PC-9 (cell line): ENCODE measurements around the gene PLEKHJ1. TPM values are rescaled to one million over a fixed set of nuclear protein-coding genes. Genes with fewer than 3 reads are reported as not detected.

Experiments used
- BruUV-seq: library from RNA; stranded (reverse); fragments of 400-500 nt; replicated peaks from 2 replicates; lab custom pipeline; 2021; lab: Mats Ljungman, UMichigan
- CTCF ChIA-PET: fragments of 300-600 bp; sonication (Branson Sonifier 250); formaldehyde crosslinking; loops from one replicate; lab custom pipeline; 2022; ENCODE audit warnings: antibody characterized with exemption; lab: Charles Lee
- POLR2A ChIA-PET: fragments of 300-600 bp; sonication (Branson Sonifier 250); formaldehyde crosslinking; loops from one replicate; lab custom pipeline; 2022; ENCODE audit warnings: antibody characterized with exemption; ENCODE audit not compliant: unreplicated experiment; lab: Charles Lee
- DNase-seq, 2 experiments: peaks; one replicate each; pipeline versions ENCODE4 v3.0.0 to v3.0.0-alpha.2; 2015 to 2022; ENCODE audit warnings: mixed read lengths in 1 of 2
- H2AFZ ChIP-seq: fragments of 200-600 bp; sonication (generic); 2 replicates; pipeline ENCODE4 v1.8.1; 2017; ENCODE audit warnings: antibody characterized with exemption
- H3F3A ChIP-seq: fragments of 200-600 bp; sonication (generic); 2 replicates; pipeline ENCODE4 v1.8.1; 2017; ENCODE audit warnings: antibody characterized with exemption, mild to moderate bottlenecking, low read depth; ENCODE audit not compliant: insufficient read depth
- H3K27ac ChIP-seq: fragments of 200-600 bp; sonication (generic); 2 replicates; pipeline ENCODE4 v1.6.1; 2016; ENCODE audit warnings: mixed run types
- H3K27me3 ChIP-seq: fragments of 200-600 bp; sonication (generic); 2 replicates; pipeline ENCODE4 v1.6.1; 2016; ENCODE audit warnings: low read depth, mixed run types; ENCODE audit not compliant: insufficient read depth
- H3K36me3 ChIP-seq: fragments of 200-600 bp; sonication (generic); 2 replicates; pipeline ENCODE4 v1.6.1; 2016; ENCODE audit warnings: low read depth, mixed run types
- H3K4me1 ChIP-seq: fragments of 200-600 bp; sonication (generic); replicated peaks from 2 replicates; pipeline ENCODE4 v1.6.1; 2016; ENCODE audit warnings: mixed run types; ENCODE audit not compliant: insufficient read depth
- H3K4me2 ChIP-seq: fragments of 200-600 bp; sonication (generic); 2 replicates; pipeline ENCODE4 v1.6.1; 2017; ENCODE audit warnings: mixed run types
- H3K4me3 ChIP-seq: fragments of 200-600 bp; sonication (generic); 2 replicates; pipeline ENCODE4 v1.6.1; 2016; ENCODE audit warnings: mixed run types
- H3K79me2 ChIP-seq: fragments of 200-600 bp; sonication (generic); 2 replicates; pipeline ENCODE4 v1.6.1; 2017; ENCODE audit warnings: low read depth, mixed run types
- H3K9me2 ChIP-seq: fragments of 200-600 bp; sonication (generic); 2 replicates; pipeline ENCODE4 v1.8.1; 2017; ENCODE audit warnings: mild to moderate bottlenecking; ENCODE audit not compliant: insufficient read depth
- H3K9me3 ChIP-seq: fragments of 200-600 bp; sonication (generic); 2 replicates; pipeline ENCODE4 v1.8.1; 2016; ENCODE audit warnings: low read depth; ENCODE audit not compliant: insufficient read depth
- H4K20me1 ChIP-seq: fragments of 200-600 bp; sonication (generic); 2 replicates; pipeline ENCODE4 v1.8.1; 2017; ENCODE audit not compliant: insufficient read depth
- EZH2 ChIP-seq: fragments of 200-600 bp; sonication (generic); IDR thresholded peaks from 2 replicates; pipeline ENCODE4 v1.8.0; 2017; ENCODE audit warnings: antibody characterized with exemption, low read depth
- intact Hi-C: fragments of 100-400 bp; cut with micrococcal nuclease; formaldehyde crosslinking; loops from one replicate; pipeline ENCODE4 v1.10.0; 2022; ENCODE audit not compliant: unreplicated experiment
- total RNA-seq: library from RNA; stranded (reverse); gene quantifications from 2 replicates; pipeline ENCODE4 v1.2.3, GENCODE V29; 2021
- TF ChIP-seq, protein P1 (sequence below): fragments of 200-600 bp; sonication (generic); conservative IDR thresholded peaks from 2 replicates; pipeline ENCODE4 v1.6.1; 2017; ENCODE audit warnings: mixed run types, antibody characterized with exemption, mild to moderate bottlenecking, moderate library complexity

The PLEKHJ1 gene
- total RNA-seq, 1 experiment from 2014 or later = 38.6 TPM

DNA sequence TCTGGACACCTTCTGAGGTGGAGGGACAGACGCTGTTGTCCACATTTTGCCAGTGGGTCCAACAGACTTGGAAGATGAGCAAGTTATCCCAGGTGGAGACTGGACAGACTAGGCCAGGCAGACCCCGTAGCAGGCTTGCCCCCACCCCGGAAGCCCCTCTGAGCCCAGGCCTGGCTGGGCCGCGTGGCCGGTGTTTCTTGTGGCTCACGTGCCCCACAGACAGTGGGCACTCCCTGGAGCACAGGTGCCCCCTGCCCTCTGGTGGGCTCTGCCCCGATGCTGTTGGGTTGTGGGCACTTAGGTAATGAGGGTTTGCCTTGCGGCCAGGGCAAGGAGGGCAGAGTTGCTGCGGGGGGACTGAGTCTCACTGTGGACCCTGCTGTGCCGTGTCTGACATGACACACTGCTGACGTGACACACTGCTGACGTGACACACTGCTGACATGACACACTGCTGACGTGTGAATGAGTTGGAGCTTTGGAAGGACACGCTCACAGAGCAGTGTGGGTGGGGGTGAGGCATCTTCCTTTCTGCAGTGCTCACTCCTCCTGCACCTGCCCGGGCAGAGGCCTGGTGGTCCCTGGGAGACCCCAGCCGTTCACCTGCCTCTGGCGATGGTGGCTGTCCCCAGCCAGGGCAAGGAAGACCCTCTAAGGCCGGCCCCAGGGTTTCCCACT, 47.3 kb downstream of the PLEKHJ1 start:
- intact Hi-C loops = no loop called here

DNA sequence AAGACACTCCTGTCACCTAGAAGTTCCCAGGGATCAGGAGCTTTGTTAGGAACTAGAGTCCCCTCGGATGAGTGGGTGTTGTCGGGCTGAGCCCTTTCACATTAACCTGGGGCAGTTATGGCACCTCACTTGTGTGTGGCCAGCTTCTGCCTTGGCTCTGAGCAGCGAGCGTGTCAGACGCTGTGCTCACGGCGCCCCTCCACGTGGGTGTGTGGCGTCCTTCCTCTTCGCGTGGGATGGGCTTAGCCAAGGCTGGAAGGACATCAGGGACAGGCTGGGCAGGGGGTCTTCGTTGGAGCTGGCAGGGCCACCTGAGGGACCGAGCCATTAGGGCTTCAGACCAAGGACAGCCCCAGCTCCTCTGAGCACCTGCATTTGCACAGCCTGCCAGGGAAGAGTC, 49.0 kb downstream of the PLEKHJ1 start:
- Histone ChIP-seq H3K27me3 (no peaks in the 10 kb centered on the region), H3K4me3 (no peak overlapping the region), H3K79me2 (no peaks in the 10 kb centered on the region), H3K27ac (no peak overlapping the region), H3K4me1 (no peaks in the 10 kb centered on the region), H3K4me2 (no peak overlapping the region), H4K20me1 (no peaks in the 10 kb centered on the region), H3K9me3 (no peaks in the 10 kb centered on the region), H3K9me2 (no peaks in the 10 kb centered on the region), H3F3A (no peaks in the 10 kb centered on the region), H3K36me3 (no peaks in the 10 kb centered on the region), H2AFZ (no peak overlapping the region)
- TF ChIP-seq, protein P1, sequence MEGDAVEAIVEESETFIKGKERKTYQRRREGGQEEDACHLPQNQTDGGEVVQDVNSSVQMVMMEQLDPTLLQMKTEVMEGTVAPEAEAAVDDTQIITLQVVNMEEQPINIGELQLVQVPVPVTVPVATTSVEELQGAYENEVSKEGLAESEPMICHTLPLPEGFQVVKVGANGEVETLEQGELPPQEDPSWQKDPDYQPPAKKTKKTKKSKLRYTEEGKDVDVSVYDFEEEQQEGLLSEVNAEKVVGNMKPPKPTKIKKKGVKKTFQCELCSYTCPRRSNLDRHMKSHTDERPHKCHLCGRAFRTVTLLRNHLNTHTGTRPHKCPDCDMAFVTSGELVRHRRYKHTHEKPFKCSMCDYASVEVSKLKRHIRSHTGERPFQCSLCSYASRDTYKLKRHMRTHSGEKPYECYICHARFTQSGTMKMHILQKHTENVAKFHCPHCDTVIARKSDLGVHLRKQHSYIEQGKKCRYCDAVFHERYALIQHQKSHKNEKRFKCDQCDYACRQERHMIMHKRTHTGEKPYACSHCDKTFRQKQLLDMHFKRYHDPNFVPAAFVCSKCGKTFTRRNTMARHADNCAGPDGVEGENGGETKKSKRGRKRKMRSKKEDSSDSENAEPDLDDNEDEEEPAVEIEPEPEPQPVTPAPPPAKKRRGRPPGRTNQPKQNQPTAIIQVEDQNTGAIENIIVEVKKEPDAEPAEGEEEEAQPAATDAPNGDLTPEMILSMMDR = no peak
- TF ChIP-seq EZH2 = no peak
- ChIA-PET CTCF (no interaction called here), POLR2A (no interaction called here)
- DNase-seq = no peak
- BruUV-seq = no TSS peak
- intact Hi-C loops = no loop called here

More for the DNA sequence above, 47.3 kb downstream of the PLEKHJ1 start:
- Histone ChIP-seq H3F3A (no peaks in the 10 kb centered on the region), H3K4me1 (no peaks in the 10 kb centered on the region), H2AFZ (no peak overlapping the region), H3K27me3 (no peaks in the 10 kb centered on the region), H3K4me2 (no peak overlapping the region), H3K36me3 (no peaks in the 10 kb centered on the region), H4K20me1 (no peaks in the 10 kb centered on the region), H3K9me2 (no peaks in the 10 kb centered on the region), H3K27ac (no peak overlapping the region), H3K79me2 (no peaks in the 10 kb centered on the region), H3K4me3 (no peak overlapping the region), H3K9me3 (no peaks in the 10 kb centered on the region)
- POLR2A ChIA-PET = no interaction called here
- no peak for TF ChIP-seq EZH2
- TF ChIP-seq, protein P1 = no peak
- BruUV-seq = no TSS peak
- CTCF ChIA-PET = no interaction called here
- no peak for DNase-seq

DNA sequence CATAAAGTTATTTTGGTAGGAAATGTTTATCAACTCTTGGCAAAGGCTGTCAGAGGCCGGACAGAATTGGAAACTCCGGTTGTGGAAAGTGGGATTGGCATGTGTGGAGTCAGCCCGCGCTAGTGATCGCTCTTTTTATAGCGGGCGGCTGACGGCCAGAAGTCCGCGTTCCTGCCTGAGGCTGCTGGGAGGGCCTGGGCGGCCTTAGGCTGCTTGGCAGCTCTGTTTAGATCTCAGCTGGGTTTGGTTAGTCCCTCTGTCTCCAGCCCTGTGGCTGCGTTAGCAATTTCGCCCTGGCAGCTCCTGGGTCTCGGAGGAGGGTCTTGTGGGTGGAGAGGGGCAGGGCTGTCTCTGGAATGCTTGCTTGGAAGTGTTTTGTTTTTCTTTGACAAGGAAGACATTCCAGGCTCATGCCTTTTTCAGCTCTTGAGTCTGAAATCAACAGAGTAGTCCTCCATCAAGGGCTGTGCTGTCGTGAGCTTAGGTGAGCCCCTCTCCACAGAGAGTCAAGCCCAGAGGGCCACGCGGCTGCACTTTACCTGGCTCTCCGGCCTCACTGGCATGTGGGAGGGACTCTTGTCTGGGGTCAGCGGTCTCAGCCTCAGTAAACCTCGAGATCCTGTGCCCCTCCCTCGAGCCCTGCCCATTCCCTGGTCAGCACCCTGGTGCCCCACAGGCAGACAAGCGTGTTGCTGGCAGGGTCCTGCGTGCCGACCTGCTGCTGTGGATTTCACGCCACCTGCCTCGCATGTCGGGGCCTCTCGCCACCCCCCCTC, 49.9 kb downstream of the PLEKHJ1 start:
- TF ChIP-seq, protein P1 = no peak
- TF ChIP-seq EZH2 = no peak
- Histone ChIP-seq H3K27me3 (no peaks in the 10 kb centered on the region), H3F3A (no peaks in the 10 kb centered on the region), H3K79me2 (no peaks in the 10 kb centered on the region), H3K4me2 (no peak overlapping the region), H4K20me1 (no peaks in the 10 kb centered on the region), H3K9me3 (no peaks in the 10 kb centered on the region), H2AFZ (no peak overlapping the region), H3K4me1 (no peaks in the 10 kb centered on the region), H3K9me2 (no peaks in the 10 kb centered on the region), H3K36me3 (no peaks in the 10 kb centered on the region), H3K4me3 (no peak overlapping the region), H3K27ac (no peak overlapping the region)
- BruUV-seq = no TSS peak
- CTCF ChIA-PET = interaction anchor here (0.7 kb wide), 1 partner anchor 35 kb away, joined by 4 read pairs; no protein-coding TSS in a partner anchor
- intact Hi-C loops = no loop called here
- POLR2A ChIA-PET = interaction anchor here (0.7 kb wide), 1 partner anchor 492 kb away, joined by 3 read pairs; no protein-coding TSS in a partner anchor
- DNase-seq = no peak
